Left lobe of liver (tissue), 2 donors: ENCODE measurements around the gene MAP2K1. TPM values are rescaled to one million over a fixed set of nuclear protein-coding genes. Genes with fewer than 3 reads are reported as not detected.
A peak's percentile ranks its signal among the peaks of the same experiment; 100 is the strongest.
"Not testable (repeated sequence)": the region's sequence is repeated elsewhere in the genome, so short reads cannot be mapped to it uniquely, and the experiment has no call there.

Experiments
- ATAC-seq: fragments of 200-7000 bp; cut with Tn5 transposase; one replicate; pipeline ENCODE4 v1.9.1; 2020; ENCODE audit warnings: mild to moderate bottlenecking, moderate library complexity
- DNase-seq: peaks from one replicate; pipeline ENCODE4 v3.0.0-alpha.2; 2020; ENCODE audit warnings: low spot score
- total RNA-seq: library from RNA; stranded (reverse); gene quantifications from one replicate; pipeline ENCODE4 v1.2.1, GENCODE V29; 2021
- donor health status: DM: no; HTN: no; CAD: no; lungs with moderate emphysema.
- donor health status: DM: no; HTN: yes; CAD: no.

The MAP2K1 gene
- total RNA-seq, 1 donor from 2014 or later, result 73.8 TPM

GRCh38 chr15:66422347-66422746, 35.6 kb downstream of the MAP2K1 start:
- ATAC-seq, result no peak
- DNase-seq, result no peak

- ATAC-seq (peak; percentile 50), DNase-seq (no peak)
These were observed 36.4 kb downstream of the MAP2K1 start for GRCh38 chr15:66423149-66423548.

- ATAC-seq (no peak), DNase-seq (no peak)
These were observed 38.4 kb downstream of the MAP2K1 start for GRCh38 chr15:66424963-66425612.

GRCh38 chr15:66425837-66426236, 39.1 kb downstream of the MAP2K1 start:
- no peak for ATAC-seq
- DNase-seq, result no peak

GRCh38 chr15:66429117-66429516, 42.4 kb downstream of the MAP2K1 start:
- no peak for DNase-seq

GRCh38 chr15:66429546-66429945, 42.8 kb downstream of the MAP2K1 start:
- no peak for ATAC-seq
- DNase-seq, result no peak

More at GRCh38 chr15:66429117-66429516, 42.4 kb downstream of the MAP2K1 start:
- ATAC-seq, result no peak

- no peak for DNase-seq
- ATAC-seq, result no peak
These were observed 44.0 kb downstream of the MAP2K1 start for GRCh38 chr15:66430627-66431255.

GRCh38 chr15:66433726-66434125, 47.0 kb downstream of the MAP2K1 start:
- DNase-seq, result no peak
- ATAC-seq, result peak; percentile 39

- DNase-seq (no peak), ATAC-seq (no peak)
These were observed 53.8 kb downstream of the MAP2K1 start for GRCh38 chr15:66440501-66440900.

- ATAC-seq (peak; percentile 19), DNase-seq (no peak)
These were observed 65.7 kb downstream of the MAP2K1 start for GRCh38 chr15:66452420-66452819.

GRCh38 chr15:66452971-66453580, 66.4 kb downstream of the MAP2K1 start:
- ATAC-seq (peak; percentile 91), DNase-seq (peak; percentile 50)

- DNase-seq (no peak), ATAC-seq (no peak)
These were observed 67.4 kb downstream of the MAP2K1 start for GRCh38 chr15:66454143-66454542.

GRCh38 chr15:66456211-66456610, 69.5 kb downstream of the MAP2K1 start:
- ATAC-seq, result no peak
- no peak for DNase-seq

- DNase-seq (no peak), ATAC-seq (no peak)
These were observed 73.3 kb downstream of the MAP2K1 start for GRCh38 chr15:66459818-66460615.

GRCh38 chr15:66461294-66461693, 74.6 kb downstream of the MAP2K1 start:
- DNase-seq, ATAC-seq: not testable (repeated sequence)

- no peak for ATAC-seq
These were observed 75.2 kb downstream of the MAP2K1 start for GRCh38 chr15:66461917-66462316.

GRCh38 chr15:66462627-66463026, 75.9 kb downstream of the MAP2K1 start:
- no peak for ATAC-seq
- DNase-seq, result no peak

More at GRCh38 chr15:66461917-66462316, 75.2 kb downstream of the MAP2K1 start:
- DNase-seq, result no peak

- not testable (repeated sequence) for ATAC-seq, DNase-seq
These were observed 78.6 kb downstream of the MAP2K1 start for GRCh38 chr15:66465294-66465693.

GRCh38 chr15:66467162-66468040, 80.7 kb downstream of the MAP2K1 start:
- peak; percentile 87 for ATAC-seq
- not testable (repeated sequence) for DNase-seq

GRCh38 chr15:66470825-66471224, 84.1 kb downstream of the MAP2K1 start:
- DNase-seq, ATAC-seq: not testable (repeated sequence)
